DMS53 treated with DMSO at 0.1 percent for 48 hours (cell line): ENCODE data around the gene CEPT1.

Source experiments
- DNase-seq: peaks from one replicate; lab custom pipeline; 2025; ENCODE audit not compliant: unreplicated experiment; lab: John Stamatoyannopoulos, UW

CEPT1 gene

DNA sequence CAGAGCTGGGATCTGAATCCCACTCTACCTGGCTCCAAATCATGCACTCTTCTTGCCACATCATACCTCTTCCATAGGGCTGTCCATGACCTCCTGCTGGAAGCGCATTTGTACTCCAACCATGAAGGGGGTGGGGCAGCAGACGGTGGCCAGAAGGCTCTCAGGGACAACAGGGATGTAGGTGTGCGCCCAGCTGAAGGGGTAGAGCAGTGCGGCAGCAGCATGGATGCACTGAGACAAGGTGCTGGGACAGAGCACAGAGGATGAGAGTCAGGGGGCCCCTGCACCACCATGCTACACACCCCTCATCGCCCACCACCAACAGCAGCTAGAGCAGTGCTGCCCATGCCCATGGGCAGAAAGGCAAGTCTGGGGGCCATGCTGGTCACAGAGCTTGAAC lies 52.1 kb downstream of the CEPT1 start:
- no peak for DNase-seq

GRCh38 chr1:111192658-111193519 lies 52.9 kb downstream of the CEPT1 start:
- DNase-seq, result no peak

GRCh38 chr1:111193712-111194480 lies 53.9 kb downstream of the CEPT1 start:
- no peak for DNase-seq

DNA sequence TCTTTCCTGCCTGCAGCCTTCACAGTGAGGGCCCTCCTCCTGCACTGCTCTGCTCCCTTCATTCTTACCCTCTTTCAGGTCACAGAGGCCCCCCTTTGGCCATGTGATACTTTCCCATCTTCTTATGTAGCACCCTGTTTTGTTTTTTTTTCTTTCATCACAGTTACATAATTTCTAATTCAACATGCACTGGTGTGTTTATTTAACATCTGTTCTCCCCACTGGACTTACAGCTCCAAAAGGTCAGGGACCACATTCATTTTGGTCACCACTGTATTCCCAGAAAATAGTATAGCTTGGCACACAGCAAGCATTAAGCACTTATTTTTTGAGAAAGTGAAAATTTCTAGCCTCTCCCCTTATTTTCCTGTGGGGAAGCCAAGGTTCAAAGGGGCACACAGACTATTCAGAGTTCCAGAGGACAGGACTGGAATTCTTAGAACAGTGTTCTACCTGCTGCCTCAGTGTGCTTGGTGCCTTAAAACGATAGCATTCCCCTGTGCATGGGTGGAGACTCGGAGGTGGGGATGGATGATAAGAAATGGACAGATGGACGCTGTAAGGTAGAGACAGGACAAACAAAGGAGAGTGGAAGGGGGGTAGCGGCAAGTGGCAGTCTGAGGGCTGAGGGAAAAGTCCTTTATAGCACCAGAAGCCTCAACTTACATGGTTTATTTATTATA lies 55.1 kb downstream of the CEPT1 start:
- DNase-seq, result no peak

GRCh38 chr1:111196213-111196612 lies 56.2 kb downstream of the CEPT1 start:
- no peak for DNase-seq

DNA sequence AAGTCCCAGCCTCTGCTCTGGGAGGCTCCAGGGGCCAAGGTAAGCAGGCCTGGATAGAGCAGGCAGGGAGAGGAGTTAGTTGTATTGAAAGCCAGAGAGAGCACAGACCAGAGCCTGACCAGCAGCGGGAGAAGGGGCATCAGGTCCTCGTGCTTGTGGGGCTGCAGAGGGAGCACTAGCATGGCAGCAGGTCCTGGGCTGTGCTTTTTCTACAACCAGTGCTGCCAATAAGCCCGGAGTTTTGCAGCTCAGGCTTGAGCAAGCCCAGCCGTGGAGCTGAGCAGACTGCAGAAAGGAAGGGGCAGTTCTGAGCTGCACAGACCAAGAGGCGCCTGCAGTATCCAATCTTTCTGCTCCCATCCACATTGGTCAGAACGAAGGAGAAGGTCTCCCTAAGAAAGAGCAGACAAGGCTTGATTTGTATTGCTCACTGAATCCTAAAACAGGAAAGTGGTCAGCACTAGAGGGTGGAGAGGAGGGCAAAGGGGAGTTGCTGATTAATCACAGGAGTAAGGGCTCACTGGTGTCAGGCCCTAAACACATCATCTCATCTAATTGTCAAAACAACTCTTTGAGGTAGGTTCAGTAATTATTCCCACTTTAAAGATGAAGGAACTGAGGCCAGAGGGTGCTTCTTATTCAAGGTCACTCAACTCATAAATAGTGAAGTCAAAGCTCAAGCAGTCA lies 57.7 kb downstream of the CEPT1 start:
- no peak for DNase-seq

- DNase-seq, result no peak
These were observed 58.8 kb downstream of the CEPT1 start for GRCh38 chr1:111198836-111199235.

DNA sequence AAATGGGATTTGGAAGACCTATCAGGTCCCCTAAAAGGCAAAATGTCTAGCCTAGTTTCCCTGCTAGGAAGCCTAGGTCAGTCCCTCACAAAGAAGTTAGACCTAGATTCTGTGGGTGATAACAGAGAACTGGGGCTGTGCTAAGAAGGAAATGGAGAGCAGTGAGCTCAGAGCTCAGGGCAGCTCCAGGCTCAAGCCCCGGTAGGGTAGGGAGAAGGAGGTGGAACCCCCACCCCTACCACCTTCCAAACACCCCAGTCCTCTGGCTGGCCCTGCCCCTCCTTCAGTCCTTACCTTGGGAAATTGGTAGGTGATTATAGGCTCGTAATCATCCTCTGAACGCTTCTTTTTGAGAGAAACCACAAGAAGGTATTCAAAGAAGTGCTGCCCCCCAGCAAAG lies 59.3 kb downstream of the CEPT1 start:
- no peak for DNase-seq

DNA sequence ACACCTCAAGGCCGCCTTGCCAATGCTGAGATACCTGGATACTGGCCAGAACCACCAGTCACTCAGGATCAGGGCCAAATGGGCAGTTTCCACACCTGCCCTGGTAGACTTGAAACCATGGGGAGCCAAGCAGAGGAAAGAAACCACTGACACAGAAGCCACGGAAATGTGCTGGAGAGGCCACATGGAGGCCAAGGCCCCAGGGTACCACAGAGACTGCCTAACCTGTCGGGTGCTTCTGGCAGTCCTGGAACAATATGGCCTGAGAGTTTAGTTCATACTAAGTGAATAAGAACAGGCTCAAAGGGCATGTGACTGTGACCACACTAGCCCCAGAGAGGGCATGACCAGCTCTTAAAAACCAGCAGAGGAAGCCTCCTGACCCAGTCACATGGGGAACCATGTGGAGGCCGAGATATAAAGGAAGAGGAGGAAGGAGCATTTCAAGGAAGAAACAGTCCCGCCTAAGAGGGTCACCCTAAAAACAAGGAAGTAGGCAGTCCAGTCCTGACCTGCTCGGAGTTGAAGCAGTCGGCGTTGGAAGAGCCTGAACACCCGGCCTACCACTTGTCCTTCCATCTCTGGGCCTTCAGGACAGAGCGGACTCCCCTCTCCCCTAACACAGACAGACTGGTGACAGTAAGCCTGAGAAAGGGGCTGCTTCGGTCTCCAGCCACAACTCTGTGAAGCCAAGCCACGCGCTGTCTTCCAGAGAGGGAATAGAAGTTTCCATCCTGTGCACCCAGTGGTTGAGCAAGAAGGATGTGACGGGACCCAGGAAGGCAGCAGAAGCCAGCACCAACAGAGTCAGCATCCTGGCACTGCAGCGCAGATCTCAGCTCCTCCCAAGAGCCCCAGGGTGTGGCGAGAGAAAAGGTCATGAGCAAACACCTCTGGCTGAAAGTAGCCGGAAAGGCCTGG lies 60.1 kb downstream of the CEPT1 start, which contains the start of gene DENND2D:
Gene DENND2D, minus strand, starts transcription at position 766 of the 921 bp plus-strand sequence. Its CDS starts 187 bp downstream, at position 579.
- no peak for DNase-seq

DNA sequence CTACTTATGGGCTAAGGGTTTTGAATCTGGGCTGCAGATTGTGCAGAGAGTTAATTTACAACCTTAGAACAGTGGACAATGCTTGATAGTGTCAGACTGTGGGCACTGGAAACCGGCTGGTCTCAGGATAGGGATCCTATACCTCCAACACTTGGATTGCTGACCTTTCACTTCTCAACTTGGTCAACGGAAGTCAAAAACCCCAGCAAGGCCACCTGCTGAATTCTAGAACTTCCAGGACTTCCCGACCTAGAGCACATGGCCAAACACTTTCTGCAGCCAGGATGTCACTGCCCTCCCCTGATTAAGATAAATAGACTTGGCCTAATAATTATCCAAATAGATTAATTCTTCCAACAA lies 60.8 kb downstream of the CEPT1 start:
- DNase-seq, result no peak

DNA sequence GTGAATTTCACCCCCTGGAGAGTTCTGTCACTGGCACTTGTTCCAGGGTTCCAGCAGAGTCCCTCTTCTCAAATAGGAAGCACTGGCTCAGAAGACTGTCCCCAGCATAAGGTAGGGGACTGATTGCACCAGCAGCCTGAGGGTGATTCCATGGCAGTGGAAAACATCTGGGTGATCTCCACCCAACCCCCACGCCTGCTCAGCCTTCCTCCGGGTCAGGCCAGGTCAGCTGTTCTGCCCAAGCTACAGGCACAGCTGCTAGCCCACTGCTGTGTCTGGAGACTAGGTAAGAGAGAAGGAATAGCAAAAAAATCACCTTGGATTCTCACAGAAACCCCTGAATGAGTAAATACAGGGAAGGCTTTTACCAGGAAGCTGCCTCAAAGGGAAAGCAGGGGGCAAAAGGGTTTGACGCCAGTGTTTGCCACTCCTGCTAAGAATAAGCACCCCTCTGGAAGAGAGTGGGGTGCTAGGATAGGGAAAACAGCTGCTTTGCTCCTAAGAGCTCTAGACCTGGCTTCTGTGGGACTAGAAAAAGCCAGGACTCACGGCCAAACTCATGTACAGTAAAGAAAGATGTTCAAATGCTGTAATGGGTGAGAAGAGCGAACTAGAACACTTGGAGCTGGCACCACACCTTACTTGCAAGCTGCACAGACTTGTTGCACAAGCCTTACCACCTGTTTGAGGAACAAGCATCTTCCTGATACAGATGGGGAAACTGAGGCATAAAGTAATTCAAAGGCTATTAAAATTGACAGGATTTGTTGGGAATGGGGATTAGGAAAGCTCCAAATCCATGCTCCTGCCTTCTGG lies 61.5 kb downstream of the CEPT1 start:
- no peak for DNase-seq

DNA sequence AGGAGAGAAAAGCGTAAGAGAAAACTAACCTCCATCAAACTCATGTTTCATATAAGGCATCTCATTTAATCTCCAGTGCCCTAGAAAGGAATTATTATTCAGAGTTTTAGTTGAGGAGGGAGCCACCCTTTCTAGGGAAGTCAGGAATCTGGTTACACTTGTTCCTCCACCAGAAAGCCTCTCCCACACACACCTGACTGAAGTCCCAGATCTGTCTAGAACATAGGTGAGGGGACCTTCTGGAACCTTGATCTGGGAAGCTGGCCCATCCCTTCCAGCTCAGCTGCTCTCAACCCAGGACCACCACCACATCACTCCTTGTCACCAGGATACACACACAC lies 62.3 kb downstream of the CEPT1 start:
- DNase-seq, result no peak

DNA sequence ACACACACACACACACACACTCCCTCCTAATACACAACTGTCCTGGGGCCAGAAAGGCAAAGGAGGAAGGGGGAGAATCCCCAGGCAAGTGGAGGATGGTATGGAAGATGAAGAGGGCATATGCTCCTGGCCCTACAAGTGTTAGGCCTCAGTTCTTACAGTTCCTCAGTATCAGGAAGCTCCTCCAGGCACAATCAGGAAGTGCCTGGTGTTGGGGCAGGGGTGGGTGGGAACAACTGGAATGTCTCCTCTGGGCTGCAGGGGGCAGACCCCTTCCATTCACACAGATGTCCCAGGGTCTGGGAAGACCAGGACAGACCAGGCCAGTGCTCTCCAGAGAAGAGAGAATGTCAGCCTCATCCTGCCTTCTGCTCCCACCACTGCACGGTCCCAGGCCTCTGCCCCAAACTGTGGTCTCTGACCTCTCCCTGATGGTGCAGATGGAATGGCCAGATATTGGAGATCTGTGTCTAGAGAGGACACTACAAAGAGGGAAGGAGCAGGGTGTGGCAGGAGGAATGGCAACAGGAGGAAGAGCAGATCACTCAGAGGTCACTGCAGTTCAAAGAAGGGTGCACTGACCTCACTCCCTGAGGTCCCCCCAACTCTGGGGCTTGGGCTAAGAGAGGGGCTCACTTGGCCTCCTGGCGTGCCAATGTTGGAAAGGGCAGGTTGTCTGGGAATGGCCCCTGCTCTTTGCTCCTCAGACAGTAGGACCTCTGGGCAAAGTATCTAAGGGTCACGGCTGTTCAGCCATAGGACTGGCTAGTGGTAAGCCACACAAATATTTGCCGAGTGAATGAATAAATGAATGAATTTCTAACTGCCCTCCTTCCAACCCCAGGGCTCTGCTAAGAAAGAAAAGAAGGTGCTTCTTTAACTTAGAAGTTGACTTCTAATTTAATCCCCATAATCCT lies 62.9 kb downstream of the CEPT1 start:
- no peak for DNase-seq

DNA sequence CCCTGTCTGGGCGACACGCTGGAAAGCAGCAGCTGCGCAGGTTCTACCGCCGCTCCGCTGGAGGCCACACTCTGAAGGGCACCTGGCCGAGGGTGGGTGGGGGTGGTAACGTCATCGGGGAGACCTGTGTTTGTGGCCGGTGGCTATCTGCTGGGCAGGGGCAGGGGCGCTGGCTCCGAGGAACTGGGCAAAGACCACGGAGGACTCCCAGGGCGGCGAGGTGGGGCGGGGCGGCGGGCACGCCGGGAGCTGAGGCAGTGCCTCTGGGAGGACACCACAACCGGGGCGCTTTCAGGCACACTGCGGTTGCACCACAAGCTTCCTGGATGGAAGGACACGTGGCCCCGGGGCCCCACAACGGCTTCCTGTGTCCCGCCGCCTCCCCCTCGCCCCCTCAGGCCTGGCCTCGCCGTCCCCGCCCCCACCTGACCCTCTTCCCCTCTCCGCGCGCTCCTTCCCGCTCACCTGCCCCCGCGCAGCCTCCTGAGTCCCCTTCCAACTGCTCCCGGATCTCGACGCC lies 63.7 kb downstream of the CEPT1 start:
- peak; percentile 62 for DNase-seq

- DNase-seq, result peak; percentile 55
These were observed 64.4 kb downstream of the CEPT1 start for GRCh38 chr1:111204201-111204982.

GRCh38 chr1:111204983-111205713 lies 65.1 kb downstream of the CEPT1 start:
- no peak for DNase-seq

- DNase-seq, result no peak
These were observed 65.7 kb downstream of the CEPT1 start for GRCh38 chr1:111205714-111206050.
